GM19025 (cell line): ENCODE results near the gene FOXL2NB.

Source experiments
- ATAC-seq: cut with Tn5 transposase; IDR thresholded peaks from one replicate; pipeline ENCODE4 v1.9.1; 2021; ENCODE audit warnings: mild to moderate bottlenecking, low read depth, moderate library complexity; ENCODE audit not compliant: unreplicated experiment

FOXL2NB gene

DNA sequence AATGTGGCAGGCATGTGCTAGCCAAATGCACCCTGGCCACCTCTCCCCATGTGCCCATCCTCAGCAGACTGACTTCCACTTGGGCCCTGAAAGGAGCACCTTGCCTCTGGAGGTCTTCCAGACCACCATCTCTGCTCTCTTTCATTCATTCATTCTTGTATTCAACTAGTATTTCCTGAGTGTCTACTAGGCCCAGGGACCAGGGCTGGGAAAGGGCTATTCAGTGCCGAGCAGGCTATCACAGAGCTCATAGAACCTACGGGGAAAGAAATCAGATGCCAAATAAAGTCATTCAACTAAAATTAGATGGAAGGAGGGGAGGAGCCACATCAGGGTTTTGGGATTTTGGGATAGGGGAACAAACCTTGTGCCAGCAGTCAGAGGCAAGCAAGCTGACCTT is 40.2 kb downstream of the FOXL2NB start:
- ATAC-seq: no peak

- no peak for ATAC-seq
Measured at GRCh38 chr3:138995706-138996105, 48.7 kb downstream of the FOXL2NB start.
